GM19324 (cell line): ENCODE results near the gene ABHD13.

Experiments
- ATAC-seq: cut with Tn5 transposase; IDR thresholded peaks from one replicate; pipeline ENCODE4 v1.9.1; 2021; ENCODE audit warnings: mild to moderate bottlenecking, moderate library complexity; ENCODE audit not compliant: unreplicated experiment, low FRiP score

ABHD13 gene

DNA sequence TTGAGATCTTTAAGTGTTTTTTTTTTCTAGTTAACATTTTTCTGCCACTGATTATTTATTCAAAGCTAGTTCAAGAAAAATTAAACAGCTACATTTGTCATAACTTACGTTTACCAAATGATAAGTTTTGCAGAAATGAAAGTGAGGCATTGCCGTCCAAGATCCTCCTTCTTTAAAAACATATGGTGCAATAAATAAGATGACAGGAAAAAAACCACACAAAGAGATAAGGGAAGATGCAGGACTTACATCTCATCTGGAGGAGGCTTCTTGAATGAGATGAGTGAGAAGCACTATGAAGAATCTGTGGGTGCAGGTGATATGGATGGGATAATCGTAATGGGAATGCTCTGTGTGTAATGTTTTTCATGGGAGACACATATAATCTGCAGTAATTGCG lies 63.7 kb downstream of the ABHD13 start:
- no peak for ATAC-seq

DNA sequence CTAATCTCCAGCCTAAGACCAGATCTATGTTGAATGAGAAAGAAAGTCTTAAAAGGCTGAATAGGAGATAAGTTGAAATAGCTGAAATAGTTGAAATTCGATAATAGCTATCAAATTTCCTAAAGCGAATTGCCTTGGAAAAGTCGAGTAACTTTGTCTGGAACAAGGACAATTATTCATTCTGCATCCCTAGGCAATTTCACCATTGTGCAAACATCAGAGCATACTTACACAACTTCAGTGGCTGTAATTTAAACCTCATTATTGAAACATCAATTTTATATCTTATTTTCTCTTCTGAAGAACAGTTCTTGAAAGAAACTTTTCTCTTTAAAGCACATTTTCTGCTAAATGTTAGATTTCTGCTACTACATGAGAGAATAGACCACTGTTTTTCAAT lies 64.9 kb downstream of the ABHD13 start:
- ATAC-seq = no peak
